ENCODE results near the gene GREM2. TPM values are rescaled to one million over a fixed set of nuclear protein-coding genes. Genes with fewer than 3 reads are reported as not detected.

Gene GREM2
- total RNA-seq, 2 donors from 2014 or later = 7.8 to 10.9 TPM

DNA sequence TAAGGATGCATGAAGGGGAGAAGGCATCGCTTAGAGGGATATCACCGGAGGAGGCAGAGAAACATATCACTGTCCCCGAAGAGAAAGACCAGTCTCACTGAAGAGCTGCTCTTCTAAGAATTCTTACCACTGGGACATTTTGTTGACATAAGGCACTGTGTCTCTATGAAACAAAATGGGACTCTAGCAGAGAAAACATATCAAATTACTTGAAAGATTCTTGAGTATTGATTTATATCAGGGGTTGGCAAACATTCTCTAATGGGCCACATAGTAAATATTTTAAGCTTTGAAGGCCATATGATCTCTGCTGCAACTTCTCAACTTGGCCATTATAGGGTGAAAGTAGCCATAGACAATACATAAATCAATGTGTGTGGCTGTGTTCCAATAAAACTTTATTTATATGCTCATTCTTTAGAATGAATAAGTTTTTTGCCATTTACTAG, 41.0 kb upstream of the GREM2 start:
- Histone ChIP-seq H3K4me3 (ENCODE audit: low read length) (no peak overlapping the region), H3K9ac (ENCODE audit: extremely low read depth, low read length, poor library complexity, severe bottlenecking) (no peak overlapping the region), H3K36me3 (ENCODE audit: control insufficient read depth, insufficient read depth, low read length) (no peaks in the 10 kb centered on the region), H3K27ac (ENCODE audit: low read depth, low read length) (no peak overlapping the region), H3K9me3 (ENCODE audit: control insufficient read depth, low read length) (no peaks in the 10 kb centered on the region), H3K4me1 (ENCODE audit: control insufficient read depth, insufficient read depth, low read length) (no peaks in the 10 kb centered on the region), H3K27me3 (ENCODE audit: control insufficient read depth, insufficient read depth, low read length, poor library complexity, severe bottlenecking) (peaks cover 33% of the 10 kb centered on the region)
- H3K9me3 Mint-ChIP-seq = no peaks in the 10 kb centered on the region
- H3K27ac Mint-ChIP-seq = no peak overlapping the region
- H3K27me3 Mint-ChIP-seq (ENCODE audit: insufficient read depth) = no peaks in the 10 kb centered on the region
- no peaks in the 10 kb centered on the region for H3K36me3 Mint-ChIP-seq (ENCODE audit: low read depth)
- no peak for TF ChIP-seq CTCF (conservative IDR thresholded peaks at IDR 0.05)
- no peak for DNase-seq
- WGBS, 2 experiments (ENCODE audit: insufficient coverage in 1 of 2, insufficient read length in 1 of 2) = 90 to 100% methylated on average over 2 to 3 of the region's 3 CpGs
- peaks cover 2% of the 10 kb centered on the region for H3K4me1 Mint-ChIP-seq
- H3K4me3 Mint-ChIP-seq = no peak overlapping the region

- Mint-ChIP-seq H3K27me3 (ENCODE audit: insufficient read depth) (no peaks in the 10 kb centered on the region), H3K36me3 (ENCODE audit: low read depth) (no peaks in the 10 kb centered on the region), H3K4me1 (peaks cover 2% of the 10 kb centered on the region), H3K27ac (no peak overlapping the region), H3K9me3 (no peaks in the 10 kb centered on the region), H3K4me3 (no peak overlapping the region)
- Histone ChIP-seq H3K27ac (ENCODE audit: low read depth, low read length) (no peak overlapping the region), H3K4me1 (ENCODE audit: control insufficient read depth, insufficient read depth, low read length) (no peaks in the 10 kb centered on the region), H3K4me3 (ENCODE audit: low read length) (no peak overlapping the region), H3K27me3 (ENCODE audit: control insufficient read depth, insufficient read depth, low read length, poor library complexity, severe bottlenecking) (peaks cover 29% of the 10 kb centered on the region), H3K9ac (ENCODE audit: extremely low read depth, low read length, poor library complexity, severe bottlenecking) (no peak overlapping the region), H3K9me3 (ENCODE audit: control insufficient read depth, low read length) (no peaks in the 10 kb centered on the region), H3K36me3 (ENCODE audit: control insufficient read depth, insufficient read depth, low read length) (no peaks in the 10 kb centered on the region)
- no peak for DNase-seq
- 79 to 88% methylated on average over 3 to 8 of the region's 8 CpGs for WGBS, 2 experiments (ENCODE audit: insufficient coverage in 1 of 2, insufficient read length in 1 of 2)
- TF ChIP-seq CTCF (conservative IDR thresholded peaks at IDR 0.05) = no peak
These were observed 40.6 kb upstream of the GREM2 start for GRCh38 chr1:240652549-240652948.

GRCh38 chr1:240650877-240651276, 38.9 kb upstream of the GREM2 start:
- Mint-ChIP-seq H3K27ac (no peak overlapping the region), H3K9me3 (no peaks in the 10 kb centered on the region), H3K36me3 (ENCODE audit: low read depth) (no peaks in the 10 kb centered on the region), H3K4me3 (no peak overlapping the region), H3K4me1 (peaks cover 2% of the 10 kb centered on the region), H3K27me3 (ENCODE audit: insufficient read depth) (no peaks in the 10 kb centered on the region)
- no peak for DNase-seq
- H3K27me3 ChIP-seq (ENCODE audit: control insufficient read depth, insufficient read depth, low read length, poor library complexity, severe bottlenecking) = peaks cover 12% of the 10 kb centered on the region
- H3K36me3 ChIP-seq (ENCODE audit: control insufficient read depth, insufficient read depth, low read length) = no peaks in the 10 kb centered on the region
- no peak for TF ChIP-seq CTCF (conservative IDR thresholded peaks at IDR 0.05)
- no peak overlapping the region for H3K4me3 ChIP-seq (ENCODE audit: low read length)
- H3K9me3 ChIP-seq (ENCODE audit: control insufficient read depth, low read length) = no peaks in the 10 kb centered on the region
- no peaks in the 10 kb centered on the region for H3K4me1 ChIP-seq (ENCODE audit: control insufficient read depth, insufficient read depth, low read length)
- no peak overlapping the region for H3K9ac ChIP-seq (ENCODE audit: extremely low read depth, low read length, poor library complexity, severe bottlenecking)
- no peak overlapping the region for H3K27ac ChIP-seq (ENCODE audit: low read depth, low read length)
